GM18498 (cell line): ENCODE measurements around the gene CENPQ.
A peak's percentile ranks its signal among the peaks of the same experiment; 100 is the strongest.
"Not testable (repeated sequence)": the region's sequence is repeated elsewhere in the genome, so short reads cannot be mapped to it uniquely, and the experiment has no call there.

Experiments
- ATAC-seq: cut with Tn5 transposase; IDR thresholded peaks from one replicate; pipeline ENCODE4 v1.9.1; 2021; ENCODE audit warnings: mild to moderate bottlenecking, moderate library complexity; ENCODE audit not compliant: unreplicated experiment

Gene CENPQ, protein sequence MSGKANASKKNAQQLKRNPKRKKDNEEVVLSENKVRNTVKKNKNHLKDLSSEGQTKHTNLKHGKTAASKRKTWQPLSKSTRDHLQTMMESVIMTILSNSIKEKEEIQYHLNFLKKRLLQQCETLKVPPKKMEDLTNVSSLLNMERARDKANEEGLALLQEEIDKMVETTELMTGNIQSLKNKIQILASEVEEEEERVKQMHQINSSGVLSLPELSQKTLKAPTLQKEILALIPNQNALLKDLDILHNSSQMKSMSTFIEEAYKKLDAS

DNA sequence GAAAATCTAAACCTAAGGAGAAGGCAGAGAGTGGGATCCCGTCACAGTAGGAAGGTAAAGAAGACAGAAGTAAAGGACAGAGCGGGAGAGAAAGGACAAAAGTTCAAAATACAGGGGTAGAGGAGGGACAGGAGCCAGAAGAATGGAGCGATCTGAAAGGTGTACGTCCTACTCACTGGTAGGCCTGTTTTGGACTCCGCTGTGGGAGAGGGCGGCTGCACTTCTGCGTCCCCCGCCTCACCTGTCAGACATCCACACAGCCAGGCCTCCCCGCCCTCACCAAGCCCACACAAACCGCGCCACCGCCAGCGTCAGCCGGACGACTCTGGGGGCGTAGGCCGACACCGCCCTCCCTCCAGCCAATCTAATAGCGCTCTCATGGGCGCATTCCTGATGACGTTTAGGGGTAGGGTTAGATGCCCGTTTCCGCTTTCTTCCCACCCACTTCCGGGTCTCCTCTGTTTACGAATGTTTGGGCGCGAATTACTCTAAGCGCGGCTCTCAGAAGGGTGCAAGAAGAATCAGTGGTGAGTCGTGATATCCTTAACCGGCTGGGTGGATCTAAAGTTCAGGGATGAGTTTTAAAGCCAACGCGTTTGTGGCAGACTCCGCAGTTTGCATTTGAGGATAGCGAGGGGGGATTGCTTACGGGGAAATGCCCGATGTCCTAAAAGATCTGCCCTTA lies at the start of gene CENPQ, which contains the start of gene MMUT:
TSS of gene CENPQ (plus strand) at position 444 of the 685 bp plus-strand sequence. CDS start 6,807 bp downstream, outside the sequence.
TSS of gene MMUT (minus strand) at position 327 of the 685 bp plus-strand sequence. CDS start 3,787 bp downstream, outside the sequence.
- peak; percentile 99 for ATAC-seq

DNA sequence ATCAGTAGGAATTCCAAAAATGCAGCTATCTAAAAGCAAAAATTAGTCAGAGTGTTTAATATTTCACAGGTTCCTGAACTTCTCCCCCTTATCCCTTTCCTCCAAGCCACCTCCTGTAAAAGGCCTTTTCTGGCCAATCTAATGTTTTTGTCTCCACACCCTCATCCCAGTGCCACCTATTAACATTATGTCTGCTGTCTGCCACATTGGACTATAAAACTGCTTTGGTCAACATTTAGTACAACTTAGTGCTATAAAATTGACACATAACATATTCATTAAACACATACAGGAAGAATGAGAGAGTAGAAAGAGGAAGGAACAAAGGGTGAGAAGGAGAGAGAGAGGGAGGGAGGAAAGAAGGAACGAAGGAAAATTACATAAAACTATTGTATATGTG lies 47.8 kb upstream of the CENPQ start:
- ATAC-seq = no peak

DNA sequence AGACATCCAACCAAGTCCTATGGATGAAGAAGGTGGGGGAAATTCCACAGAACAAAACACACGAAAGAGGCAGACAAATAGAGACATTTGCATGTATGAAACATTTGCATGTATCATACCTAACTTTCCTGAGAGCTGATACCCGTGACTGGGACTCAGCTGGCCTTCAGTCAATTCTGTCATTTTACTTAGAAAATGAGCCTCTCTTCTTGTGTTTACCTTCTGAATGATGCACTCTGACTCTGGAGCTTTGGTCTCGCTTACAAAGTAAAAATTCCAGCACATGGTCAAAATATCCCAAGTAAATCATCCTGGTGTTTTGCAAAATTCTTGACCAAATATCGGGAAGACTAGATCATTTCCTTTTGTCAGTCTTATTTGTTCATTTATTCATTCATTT lies 47.0 kb upstream of the CENPQ start:
- ATAC-seq = no peak

DNA sequence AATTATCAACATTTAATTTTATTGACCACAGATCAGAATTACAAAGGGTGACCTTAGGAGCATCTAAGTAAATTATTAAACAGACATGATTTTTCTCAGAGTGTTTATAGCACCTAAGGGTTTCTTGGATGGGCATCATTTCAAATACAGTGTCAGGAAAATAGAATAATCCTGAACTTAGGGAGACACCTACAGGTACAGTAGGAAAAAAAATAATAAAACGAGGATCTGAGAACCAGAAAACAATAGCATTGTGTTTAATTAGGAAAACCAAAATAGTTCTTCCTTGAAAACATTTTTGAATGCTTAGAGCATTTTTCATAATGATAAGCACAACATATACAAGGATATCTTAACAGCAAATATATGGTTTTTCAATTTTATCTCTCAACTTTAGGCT lies 39.4 kb upstream of the CENPQ start:
- ATAC-seq = no peak

DNA sequence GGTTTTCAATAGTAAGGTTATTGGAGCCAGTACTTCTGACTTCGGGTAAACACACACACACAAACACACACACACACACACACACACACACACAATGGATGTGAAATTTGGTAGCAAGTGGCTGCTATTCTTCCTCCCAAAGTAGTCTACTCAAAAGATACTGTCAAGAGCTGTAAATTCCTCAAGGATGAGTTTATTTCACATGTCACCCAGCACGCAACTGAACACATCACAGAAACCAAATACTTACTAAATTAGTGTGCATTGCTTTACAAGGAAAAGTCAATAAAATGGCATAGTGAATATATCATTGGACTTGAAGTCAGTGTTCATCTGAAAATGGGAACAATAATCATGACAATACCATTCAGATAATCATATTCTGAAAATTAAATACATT lies 33.0 kb upstream of the CENPQ start:
- no peak for ATAC-seq

DNA sequence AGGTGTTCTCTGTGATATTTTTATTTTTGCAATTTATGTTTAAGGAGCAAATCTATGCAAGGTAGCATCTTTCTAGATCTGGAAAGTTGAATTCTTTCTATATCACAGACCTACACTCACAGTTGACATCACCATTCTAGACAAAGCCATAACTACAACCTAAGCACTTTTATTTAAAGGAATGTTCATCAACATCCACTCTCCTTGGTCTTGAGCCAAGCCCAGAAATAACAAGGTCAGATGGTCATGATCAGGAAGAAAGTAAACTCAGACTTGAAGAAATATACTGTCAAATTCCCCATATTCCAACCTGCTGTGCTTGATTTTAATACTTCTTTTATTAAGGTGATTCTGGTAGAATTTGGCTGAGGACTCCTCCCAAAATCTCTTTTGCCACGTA lies 32.3 kb upstream of the CENPQ start:
- no peak for ATAC-seq

GRCh38 chr6:49453221-49453620 lies 9.9 kb upstream of the CENPQ start:
- ATAC-seq = no peak

DNA sequence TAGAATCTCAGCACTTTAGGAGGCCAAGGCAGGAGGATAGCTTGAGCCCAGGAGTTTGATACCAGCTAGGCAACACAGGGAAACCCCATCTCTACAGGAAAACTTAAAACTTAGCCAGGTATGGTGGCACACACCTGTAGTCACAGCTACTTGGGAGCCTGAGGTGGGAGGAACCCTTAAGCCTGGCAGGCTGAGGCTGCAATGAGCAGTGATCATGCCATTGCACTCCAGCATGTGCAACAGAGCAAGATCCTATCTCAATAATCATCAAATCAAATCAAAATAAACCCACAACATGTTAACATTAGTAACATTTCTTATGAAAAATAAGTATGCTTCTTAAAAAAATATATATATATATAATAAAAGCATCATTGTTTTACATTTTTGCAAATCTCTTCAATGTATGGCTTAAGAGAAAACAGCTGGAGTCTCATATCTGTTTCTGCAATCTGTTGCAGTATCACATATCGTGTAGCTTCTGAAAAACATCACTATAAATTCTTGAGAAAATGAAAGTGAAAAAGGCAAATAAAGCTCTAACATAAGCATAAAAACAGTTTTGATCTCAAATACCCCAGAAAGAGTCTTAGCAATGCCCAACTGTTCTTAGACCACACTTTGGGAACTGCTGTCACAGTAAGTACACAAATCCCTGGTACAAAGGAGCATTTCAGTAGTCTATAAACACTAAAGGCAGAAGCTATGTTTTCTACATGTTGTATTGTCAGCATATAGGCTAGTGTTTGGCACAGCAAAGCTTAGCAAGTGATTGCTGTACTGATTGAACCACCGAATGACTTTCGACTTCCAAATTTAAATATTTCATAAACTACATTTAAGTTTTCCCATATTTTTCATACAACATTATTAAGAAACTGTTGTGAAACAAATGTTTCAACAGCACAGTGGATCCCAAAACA lies 8.1 kb upstream of the CENPQ start:
- ATAC-seq = peak; percentile 91

GRCh38 chr6:49457771-49458170 lies 5.4 kb upstream of the CENPQ start:
- no peak for ATAC-seq

DNA sequence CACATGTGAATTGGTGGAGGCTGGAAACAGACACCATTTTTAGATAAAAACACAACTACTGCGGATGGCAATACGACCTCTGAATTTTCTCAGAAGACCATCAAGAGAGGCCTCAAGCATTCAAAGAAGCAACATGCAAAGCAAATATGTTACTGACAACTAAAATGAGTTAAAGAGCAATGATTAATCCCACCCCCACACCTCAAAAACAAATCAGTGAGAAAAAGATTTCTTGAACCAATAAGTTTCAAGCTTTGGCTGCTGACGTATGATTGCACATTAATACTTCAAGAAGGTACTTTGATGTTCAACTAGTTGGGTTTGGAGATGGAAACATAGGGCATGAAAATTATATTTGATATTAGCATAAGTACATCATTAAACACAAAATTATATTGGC lies 1.1 kb upstream of the CENPQ start:
- ATAC-seq = no peak

- peak; percentile 18 for ATAC-seq
These were observed 607 bp upstream of the CENPQ start for GRCh38 chr6:49462599-49462926.

GRCh38 chr6:49463612-49463967 lies 420 bp downstream of the CENPQ start:
- peak; percentile 1 for ATAC-seq

- ATAC-seq = no peak
These were observed 1.5 kb downstream of the CENPQ start for GRCh38 chr6:49464691-49465090.

DNA sequence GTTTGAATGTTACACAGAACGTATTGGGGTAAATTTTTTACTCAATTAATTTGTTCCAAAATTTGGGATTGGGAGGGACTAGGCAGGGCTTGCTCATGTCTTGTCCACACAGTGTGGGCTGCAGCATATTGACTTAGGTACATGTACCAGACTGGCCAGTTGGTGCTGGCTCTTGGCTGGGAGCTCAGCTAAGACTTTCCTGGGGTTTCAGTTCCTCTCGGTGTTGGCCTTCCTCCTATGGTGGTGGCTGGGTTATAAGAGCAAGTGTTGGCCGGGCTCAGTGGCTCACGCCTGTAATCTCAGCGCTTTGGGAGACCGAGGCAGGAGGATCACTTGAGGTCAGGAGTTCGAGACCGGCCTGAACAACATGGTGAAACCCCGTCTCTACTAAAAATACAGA lies 4.9 kb downstream of the CENPQ start:
- no peak for ATAC-seq

- not testable (repeated sequence) for ATAC-seq
These were observed 13.4 kb downstream of the CENPQ start for GRCh38 chr6:49476564-49476963.

DNA sequence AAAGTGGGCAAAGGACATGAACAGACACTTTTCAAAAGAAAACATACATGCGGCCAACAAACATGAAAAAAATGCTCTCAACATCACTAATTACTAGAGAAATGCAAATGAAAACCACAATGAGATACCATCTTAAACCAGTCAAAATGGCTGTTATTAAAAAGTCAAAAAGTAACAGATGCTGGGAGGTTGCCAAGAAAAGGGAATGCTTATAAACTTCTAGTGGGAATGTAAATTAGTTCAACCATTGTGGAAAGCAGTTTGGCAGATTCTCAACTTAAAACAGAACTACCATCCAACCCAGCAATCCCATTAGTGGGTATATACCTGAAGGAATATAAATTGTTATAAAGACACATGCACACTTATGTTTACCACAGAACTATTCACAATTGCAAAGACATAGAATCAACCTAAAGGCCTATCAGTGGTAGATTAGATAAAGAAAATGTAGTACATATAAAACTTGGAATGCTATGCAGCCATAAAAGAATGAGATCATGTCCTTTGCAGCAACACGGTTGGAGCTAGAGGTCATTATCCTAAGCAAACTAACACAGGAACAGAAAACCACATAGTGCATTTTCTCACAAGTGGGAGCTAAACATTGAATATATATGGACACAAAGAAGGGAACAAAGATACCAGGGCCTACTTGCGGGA lies 16.3 kb downstream of the CENPQ start:
- no peak for ATAC-seq

DNA sequence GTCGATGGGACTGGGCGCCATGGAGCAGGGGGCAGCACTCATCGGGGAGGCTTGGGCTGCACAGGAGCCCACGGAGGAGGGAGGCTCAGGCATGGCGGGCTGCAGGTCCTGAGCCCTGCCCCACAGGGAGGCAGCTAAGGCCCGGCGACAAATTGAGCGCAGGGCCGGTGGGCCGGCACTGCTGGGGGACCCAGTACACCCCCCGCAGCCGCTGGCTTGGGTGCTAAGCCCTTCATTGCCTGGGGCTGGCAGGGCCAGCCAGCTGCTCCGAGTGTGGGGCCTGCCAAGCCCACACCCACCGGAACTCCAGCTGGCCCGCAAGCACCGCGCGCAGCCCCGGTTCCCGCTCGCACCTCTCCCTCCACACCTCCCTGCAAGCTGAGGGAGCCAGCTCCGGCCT lies 18.7 kb downstream of the CENPQ start:
- not testable (repeated sequence) for ATAC-seq

DNA sequence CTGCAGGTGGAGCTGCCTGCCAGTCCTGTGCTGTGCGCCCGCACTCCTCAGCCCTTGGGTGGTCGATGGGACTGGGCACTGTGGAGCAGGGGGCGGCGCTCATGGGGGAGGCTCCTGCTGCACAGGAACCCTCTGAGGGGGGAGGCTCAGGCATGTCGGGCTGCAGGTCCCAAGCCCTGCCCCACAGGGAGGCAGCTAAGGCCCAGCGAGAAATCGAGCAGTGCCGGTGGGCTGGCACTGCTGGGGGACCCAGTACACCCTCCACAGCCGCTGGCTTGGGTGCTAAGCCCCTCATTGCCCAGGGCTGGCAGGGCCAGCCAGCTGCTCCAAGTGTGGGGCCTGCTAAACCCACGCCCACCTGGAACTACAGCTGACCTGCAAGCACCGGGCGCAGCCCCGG lies 20.2 kb downstream of the CENPQ start:
- not testable (repeated sequence) for ATAC-seq

DNA sequence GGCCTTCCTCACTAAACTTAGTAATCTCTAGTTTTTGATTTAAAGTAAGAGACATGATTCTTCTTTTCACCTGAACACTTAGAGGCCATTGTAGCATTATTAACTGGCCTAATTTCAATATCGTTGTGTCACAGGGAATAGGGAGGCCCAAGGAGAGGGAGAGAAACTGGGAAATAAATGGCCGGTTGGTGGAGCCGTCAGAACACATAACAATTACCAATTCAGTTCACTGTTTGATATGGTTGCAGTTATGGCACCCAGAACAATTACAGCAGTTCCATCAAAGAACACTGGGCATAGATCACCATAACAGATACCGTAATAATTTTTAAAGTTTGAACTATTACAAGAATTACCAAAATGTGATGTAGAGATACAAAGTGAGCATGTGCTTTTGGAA lies 27.5 kb downstream of the CENPQ start:
- no peak for ATAC-seq

- ATAC-seq = no peak
These were observed 34.1 kb downstream of the CENPQ start for GRCh38 chr6:49497304-49497703.

- ATAC-seq = no peak
These were observed 36.0 kb downstream of the CENPQ start for GRCh38 chr6:49499126-49499525.
